ENCODE measurements around the gene ADAMTS2.

The ADAMTS2 gene

DNA sequence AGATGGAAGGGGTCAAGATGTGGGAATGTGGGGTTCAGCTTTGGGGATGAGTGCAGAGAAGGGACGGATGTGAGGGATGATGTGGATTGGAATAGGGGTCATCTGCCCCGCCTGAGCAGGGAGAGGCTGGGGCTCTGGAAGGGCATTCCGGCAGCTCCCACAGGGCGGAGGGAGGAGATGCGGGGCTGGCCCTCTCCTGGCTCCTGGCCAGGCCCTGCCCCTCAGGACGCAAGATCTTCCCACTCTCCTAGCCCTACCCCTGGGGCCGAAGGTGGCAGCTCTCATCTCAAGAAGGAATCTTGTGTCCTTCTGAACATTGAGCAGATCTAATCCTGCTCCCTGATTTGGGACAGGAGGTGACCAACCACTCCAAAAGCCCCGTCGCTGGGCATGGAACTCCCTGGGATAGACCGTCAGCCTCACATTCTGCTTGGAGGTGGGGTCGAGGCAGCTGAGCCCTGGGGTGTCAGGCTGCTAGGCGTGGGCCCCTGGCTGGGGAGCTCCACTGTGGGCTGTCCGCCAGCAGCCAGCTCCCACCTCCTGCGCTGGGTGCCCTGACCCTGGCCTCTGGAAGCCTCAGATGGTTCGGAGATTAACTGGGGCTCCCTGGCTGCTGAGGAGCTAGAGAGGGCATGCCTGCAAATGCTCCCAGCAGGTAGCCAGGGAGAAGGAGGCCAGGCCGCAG, 159.9 kb downstream of the ADAMTS2 start:
- H3K27me3 Mint-ChIP-seq, result peaks cover 5% of the 10 kb centered on the region
- no peaks in the 10 kb centered on the region for H3K9me3 Mint-ChIP-seq (ENCODE audit: low read depth)
- H3K4me3 Mint-ChIP-seq, result no peak overlapping the region
- no peaks in the 10 kb centered on the region for H3K36me3 Mint-ChIP-seq
- peaks cover 19% of the 10 kb centered on the region for H3K4me1 Mint-ChIP-seq (ENCODE audit: low read depth)
- no peak overlapping the region for H3K27ac Mint-ChIP-seq

DNA sequence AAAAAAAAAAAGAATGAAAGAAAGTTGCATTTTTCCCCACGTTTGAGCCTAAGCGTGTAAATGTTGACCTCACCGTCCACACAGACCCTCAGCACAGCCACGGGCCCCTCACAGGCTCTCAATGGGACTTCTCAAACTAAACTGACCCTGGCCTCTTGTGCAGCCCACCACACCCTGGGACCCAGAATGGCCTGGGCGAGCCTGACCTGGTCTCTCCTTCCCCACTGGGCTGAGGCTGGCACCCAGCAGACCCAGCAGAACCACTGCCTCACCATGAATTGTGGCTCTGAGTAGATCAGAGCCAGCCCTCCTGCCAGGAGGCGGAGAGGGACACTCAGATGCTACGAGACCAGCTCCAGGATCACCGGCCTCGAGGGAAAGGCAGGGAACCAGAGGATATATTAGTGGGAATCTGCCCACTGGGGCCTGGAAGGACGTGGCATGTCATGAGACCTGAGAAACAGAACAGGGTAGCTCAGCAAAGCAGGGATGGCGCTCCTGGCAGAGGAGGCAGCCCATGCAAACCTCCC, 160.7 kb downstream of the ADAMTS2 start:
- H3K4me1 Mint-ChIP-seq (ENCODE audit: low read depth), result peaks cover 19% of the 10 kb centered on the region
- H3K4me3 Mint-ChIP-seq, result no peak overlapping the region
- no peaks in the 10 kb centered on the region for H3K36me3 Mint-ChIP-seq
- peaks cover 5% of the 10 kb centered on the region for H3K27me3 Mint-ChIP-seq
- H3K9me3 Mint-ChIP-seq (ENCODE audit: low read depth), result no peaks in the 10 kb centered on the region
- no peak overlapping the region for H3K27ac Mint-ChIP-seq

DNA sequence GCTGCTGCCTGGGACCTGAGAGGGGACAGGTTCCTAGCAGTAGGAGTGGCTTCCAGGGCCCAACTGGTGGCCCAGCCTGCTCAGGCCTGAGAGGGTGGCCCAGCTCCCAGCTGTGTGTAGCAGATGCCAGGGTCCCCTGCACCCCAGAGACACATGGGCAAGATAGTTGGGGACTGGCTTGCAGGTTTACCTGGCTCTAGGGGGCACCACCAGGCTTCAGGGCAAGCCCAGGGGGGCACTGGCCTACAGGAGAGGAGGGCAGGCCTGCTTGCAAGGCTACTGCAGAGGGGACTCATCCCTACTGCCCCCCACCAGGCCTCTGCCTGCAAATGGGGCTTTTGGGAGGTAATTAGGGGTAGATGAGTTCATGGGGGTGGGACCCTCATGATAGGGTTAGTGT, 161.8 kb downstream of the ADAMTS2 start:
- no peak overlapping the region for H3K4me3 Mint-ChIP-seq
- H3K36me3 Mint-ChIP-seq, result no peaks in the 10 kb centered on the region
- peaks cover 19% of the 10 kb centered on the region for H3K4me1 Mint-ChIP-seq (ENCODE audit: low read depth)
- no peaks in the 10 kb centered on the region for H3K9me3 Mint-ChIP-seq (ENCODE audit: low read depth)
- peaks cover 6% of the 10 kb centered on the region for H3K27me3 Mint-ChIP-seq
- H3K27ac Mint-ChIP-seq, result no peak overlapping the region

DNA sequence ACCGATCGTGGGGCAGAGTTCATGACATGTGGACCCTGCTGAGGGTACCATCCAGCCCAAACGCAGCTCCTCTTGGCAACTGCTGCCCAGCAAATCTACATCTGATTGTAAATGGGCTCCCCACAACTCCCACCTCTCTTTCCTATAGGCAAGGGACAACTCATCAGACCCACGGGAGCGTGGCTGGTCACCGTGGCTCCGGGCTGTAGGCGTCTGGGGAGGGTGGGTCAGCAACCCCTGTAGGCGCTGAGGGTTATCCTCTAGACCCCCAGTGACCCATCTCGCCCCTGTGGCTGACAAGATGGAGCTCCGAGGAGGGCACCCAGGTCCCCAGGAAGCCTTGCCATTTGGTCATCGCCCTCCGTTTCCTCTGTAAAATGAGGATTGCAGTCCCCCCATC, 162.7 kb downstream of the ADAMTS2 start:
- H3K4me1 Mint-ChIP-seq (ENCODE audit: low read depth), result peaks cover 19% of the 10 kb centered on the region
- no peaks in the 10 kb centered on the region for H3K36me3 Mint-ChIP-seq
- H3K4me3 Mint-ChIP-seq, result no peak overlapping the region
- no peak overlapping the region for H3K27ac Mint-ChIP-seq
- no peaks in the 10 kb centered on the region for H3K9me3 Mint-ChIP-seq (ENCODE audit: low read depth)
- peaks cover 8% of the 10 kb centered on the region for H3K27me3 Mint-ChIP-seq

DNA sequence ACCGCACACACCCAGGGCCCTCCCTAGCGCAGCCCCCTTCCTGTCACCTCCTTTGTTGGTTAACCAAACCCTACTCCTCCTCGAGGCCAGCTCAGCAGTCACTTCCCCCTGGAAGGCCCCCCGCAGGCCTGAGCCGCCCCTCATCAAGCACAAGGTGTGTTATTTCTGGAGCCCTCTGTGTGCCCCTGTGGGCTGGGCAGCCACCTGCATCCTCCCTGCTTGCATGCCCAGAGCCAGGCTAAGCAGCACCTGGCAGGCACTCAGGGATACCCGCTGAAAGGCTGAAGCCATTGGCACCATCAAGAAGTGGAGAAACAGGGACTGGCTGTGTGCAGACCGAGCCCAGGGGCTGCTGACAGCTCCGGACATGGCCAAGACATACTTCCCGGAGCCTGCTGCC, 163.3 kb downstream of the ADAMTS2 start:
- Mint-ChIP-seq H3K9me3 (ENCODE audit: low read depth) (no peaks in the 10 kb centered on the region), H3K4me3 (no peak overlapping the region), H3K27me3 (peaks cover 9% of the 10 kb centered on the region), H3K27ac (no peak overlapping the region), H3K36me3 (no peaks in the 10 kb centered on the region), H3K4me1 (ENCODE audit: low read depth) (peaks cover 19% of the 10 kb centered on the region)

DNA sequence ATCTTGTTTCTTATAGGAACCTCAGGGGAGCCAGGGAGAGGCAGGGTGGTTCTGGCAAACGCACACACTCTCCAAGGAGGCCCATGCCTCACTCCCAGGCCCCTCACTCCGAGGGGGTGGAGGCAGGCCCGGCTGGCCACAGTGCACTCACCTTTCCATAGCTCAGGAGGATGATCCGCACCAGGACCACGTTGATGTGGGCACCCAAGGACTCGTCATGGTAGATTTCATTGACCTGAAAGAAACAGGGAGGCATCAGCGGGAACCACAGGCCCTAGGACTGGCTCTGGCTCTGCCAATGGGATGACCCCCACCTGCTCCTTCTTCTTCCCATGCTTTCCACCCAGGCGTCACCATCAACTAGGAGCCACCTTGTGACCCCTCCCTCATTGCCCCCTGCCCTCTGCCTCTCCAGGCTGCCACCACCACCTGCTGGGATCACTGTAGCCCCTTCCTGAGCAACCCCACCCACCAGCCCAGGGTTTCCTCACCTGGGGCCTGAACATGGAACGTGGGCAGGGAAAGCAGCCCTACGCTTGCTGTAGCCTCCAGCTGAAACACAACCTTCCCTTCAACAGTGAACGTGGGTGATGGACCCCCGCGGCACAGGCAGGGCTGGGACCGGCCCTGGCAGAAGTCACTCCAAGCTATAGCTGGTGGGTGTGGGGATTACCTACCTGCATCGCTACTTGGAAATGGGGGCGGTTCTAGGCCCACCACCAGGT, 164.2 kb downstream of the ADAMTS2 start:
- peaks cover 11% of the 10 kb centered on the region for H3K27me3 Mint-ChIP-seq
- H3K9me3 Mint-ChIP-seq (ENCODE audit: low read depth), result no peaks in the 10 kb centered on the region
- no peak overlapping the region for H3K4me3 Mint-ChIP-seq
- no peak overlapping the region for H3K27ac Mint-ChIP-seq
- H3K4me1 Mint-ChIP-seq (ENCODE audit: low read depth), result peaks cover 19% of the 10 kb centered on the region
- H3K36me3 Mint-ChIP-seq, result no peaks in the 10 kb centered on the region

DNA sequence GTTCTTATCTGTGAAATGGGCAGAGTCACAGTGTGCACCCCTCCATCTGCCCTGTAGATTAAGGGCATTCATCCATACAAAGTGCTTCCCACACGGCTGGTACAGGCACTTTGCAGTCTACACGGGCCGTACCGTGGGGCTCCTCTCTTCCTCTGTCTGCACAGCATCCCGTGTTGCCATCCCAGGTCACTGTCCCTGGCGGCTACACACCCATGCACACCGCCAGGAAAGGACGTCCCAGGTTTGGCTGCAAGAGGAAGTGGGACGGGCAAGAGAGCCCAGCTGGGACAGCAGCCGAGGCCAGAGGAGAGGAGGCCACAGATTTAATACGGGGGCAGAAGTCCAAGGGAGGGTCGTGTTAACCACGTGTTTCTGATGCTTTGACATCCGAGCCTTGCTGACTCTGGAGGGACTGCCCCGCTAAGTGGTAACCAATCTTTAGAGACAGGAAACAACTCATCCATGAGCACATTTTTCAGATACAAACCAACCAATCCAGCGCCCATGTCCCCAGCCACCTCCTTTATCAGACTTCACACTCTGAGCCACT, 165.1 kb downstream of the ADAMTS2 start:
- H3K36me3 Mint-ChIP-seq, result no peaks in the 10 kb centered on the region
- no peak overlapping the region for H3K27ac Mint-ChIP-seq
- H3K4me1 Mint-ChIP-seq (ENCODE audit: low read depth), result peaks cover 19% of the 10 kb centered on the region
- H3K9me3 Mint-ChIP-seq (ENCODE audit: low read depth), result no peaks in the 10 kb centered on the region
- H3K4me3 Mint-ChIP-seq, result no peak overlapping the region
- peaks cover 10% of the 10 kb centered on the region for H3K27me3 Mint-ChIP-seq

DNA sequence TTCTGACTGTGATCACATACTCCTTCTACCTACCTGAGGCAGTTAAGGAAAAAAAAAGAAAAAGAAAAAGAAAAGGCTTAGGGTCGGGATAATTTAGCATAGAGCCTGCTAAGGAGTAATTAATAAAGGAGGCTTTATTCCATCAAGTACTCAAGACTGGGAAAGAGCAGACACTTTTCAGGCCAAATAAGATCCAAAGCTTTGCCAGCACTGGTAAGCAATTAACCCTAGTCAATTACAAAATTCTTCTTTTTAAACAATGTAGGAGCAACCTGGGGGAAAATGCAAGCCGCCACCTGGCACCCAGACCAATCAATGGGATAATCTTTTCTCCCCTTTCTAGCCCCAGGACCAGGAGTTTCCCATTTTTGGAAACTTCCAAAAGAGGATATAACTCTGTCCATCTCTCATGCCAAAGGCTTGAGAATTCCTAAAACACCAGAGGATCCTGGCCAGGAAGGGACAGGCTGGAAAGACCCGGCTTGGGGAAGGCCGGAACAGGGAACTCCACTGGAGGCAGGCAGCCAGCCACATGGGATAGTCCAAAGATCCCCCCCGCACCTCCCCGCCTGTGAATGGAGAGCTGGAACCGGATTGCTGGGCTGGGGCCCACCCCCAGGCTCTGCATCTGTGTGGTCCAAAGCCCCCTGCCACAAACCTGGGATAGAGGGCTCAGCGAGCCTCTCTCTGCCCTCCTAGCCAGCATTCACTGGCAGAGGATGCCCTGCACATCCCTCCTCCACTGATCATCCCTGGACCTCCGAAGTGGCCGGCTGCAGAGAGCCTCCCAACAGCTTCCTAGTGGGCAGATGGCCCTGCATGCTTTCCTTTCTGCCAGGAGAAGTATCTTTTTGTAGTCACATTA, 167.3 kb downstream of the ADAMTS2 start:
- peaks cover 14% of the 10 kb centered on the region for H3K4me1 Mint-ChIP-seq (ENCODE audit: low read depth)
- no peaks in the 10 kb centered on the region for H3K36me3 Mint-ChIP-seq
- no peaks in the 10 kb centered on the region for H3K9me3 Mint-ChIP-seq (ENCODE audit: low read depth)
- no peak overlapping the region for H3K27ac Mint-ChIP-seq
- peaks cover 6% of the 10 kb centered on the region for H3K27me3 Mint-ChIP-seq
- H3K4me3 Mint-ChIP-seq, result no peak overlapping the region

DNA sequence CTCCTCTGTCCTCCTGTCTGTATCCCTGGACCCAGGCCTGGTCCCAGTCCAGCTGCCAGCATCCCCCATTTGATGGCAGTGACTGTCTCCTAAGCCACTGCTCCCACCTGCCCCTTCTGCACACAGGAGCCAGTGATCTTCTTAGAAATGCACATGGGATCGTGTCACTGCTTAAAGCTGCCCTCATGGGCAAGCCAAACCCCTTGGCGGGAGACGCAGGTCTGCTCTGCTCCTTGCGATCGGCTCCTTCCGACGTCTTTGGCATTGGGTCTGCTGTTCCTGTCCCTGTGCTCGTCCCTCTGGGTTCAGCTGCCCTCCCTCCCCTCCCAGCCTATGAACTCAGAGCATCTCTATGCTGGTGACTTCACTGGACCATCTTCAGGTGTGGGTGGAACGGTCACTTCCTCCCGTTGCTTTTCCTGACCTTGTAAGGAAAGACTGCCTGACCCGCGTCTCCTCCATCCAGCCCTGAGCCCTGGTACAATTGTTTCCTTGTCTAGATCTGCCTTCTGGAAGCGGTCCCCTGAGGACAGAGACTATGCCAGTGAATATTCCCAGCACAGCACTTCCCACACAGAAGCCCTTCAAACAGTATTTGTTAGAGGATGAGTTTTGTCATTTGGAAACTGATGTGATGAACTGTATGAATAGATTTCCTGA, 168.6 kb downstream of the ADAMTS2 start:
- no peaks in the 10 kb centered on the region for H3K9me3 Mint-ChIP-seq (ENCODE audit: low read depth)
- no peaks in the 10 kb centered on the region for H3K36me3 Mint-ChIP-seq
- H3K27ac Mint-ChIP-seq, result no peak overlapping the region
- H3K27me3 Mint-ChIP-seq, result peaks cover 6% of the 10 kb centered on the region
- H3K4me1 Mint-ChIP-seq (ENCODE audit: low read depth), result peaks cover 4% of the 10 kb centered on the region
- H3K4me3 Mint-ChIP-seq, result no peak overlapping the region

DNA sequence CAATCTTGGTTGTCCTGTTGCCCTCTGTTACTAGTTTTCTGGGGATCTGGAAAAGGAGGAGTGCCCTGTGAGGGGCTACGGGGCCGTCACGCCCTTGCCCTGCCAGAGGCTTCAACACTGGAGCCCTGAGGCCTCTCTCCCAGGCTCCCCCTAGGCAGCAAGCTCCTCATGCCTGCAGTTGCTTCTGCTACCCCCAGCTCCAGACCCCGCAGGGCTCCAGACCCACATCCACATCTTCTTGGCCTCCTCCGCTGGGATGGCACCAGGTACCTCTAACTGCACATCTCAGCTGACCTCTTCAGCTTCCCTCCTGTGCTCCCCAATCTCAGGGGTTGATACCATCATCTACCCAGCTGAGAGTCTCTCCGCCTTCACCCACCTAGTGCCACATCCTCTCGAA, 169.1 kb downstream of the ADAMTS2 start:
- no peaks in the 10 kb centered on the region for H3K36me3 Mint-ChIP-seq
- no peak overlapping the region for H3K27ac Mint-ChIP-seq
- no peaks in the 10 kb centered on the region for H3K9me3 Mint-ChIP-seq (ENCODE audit: low read depth)
- peaks cover 6% of the 10 kb centered on the region for H3K27me3 Mint-ChIP-seq
- no peaks in the 10 kb centered on the region for H3K4me1 Mint-ChIP-seq (ENCODE audit: low read depth)
- H3K4me3 Mint-ChIP-seq, result no peak overlapping the region

DNA sequence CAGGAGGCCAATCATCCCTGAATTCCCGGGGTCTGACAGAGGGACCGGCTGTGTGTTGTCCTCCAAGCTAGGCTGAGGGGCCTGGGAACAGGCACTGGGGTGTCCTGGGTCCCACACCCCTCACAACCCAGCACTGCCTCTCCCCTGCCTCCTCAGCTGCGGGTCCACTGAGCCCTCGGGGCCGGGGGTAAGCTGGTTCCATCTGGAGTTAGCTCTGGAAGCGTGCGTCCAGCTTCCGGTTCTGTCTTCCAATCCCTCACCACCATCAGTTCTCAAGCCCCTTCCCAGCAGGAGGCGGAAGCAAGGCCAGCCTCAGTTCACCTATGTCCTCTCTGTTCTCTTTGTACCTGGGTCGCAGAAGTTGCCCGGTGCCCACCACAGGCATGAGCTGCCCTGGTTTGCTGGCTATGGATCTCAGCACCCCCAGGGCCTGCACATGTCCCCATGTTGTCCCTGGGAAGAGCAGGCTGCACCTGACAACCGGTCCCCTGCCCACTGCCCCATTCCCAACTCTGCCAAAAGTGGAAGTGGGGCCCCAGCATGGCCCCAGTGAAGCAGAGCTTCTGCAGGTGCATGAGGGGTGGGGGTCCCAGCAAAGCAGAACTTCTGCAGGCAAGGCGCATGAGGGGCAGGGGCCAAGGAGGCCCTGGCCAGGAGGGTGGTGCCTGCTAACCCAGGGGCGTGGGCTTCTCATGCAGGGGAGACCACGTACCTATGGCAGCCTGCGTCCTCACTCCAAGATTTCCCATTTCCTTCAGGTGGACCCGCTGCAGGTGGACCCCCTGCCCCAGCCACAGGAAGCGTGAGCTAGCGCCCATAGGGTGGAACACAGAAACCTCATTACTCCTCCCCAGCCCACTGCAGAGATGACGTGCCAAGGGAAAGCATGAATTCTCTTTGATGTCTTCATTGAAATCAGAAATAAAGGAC, 173.2 kb downstream of the ADAMTS2 start:
- Mint-ChIP-seq H3K9me3 (ENCODE audit: low read depth) (no peaks in the 10 kb centered on the region), H3K4me3 (no peak overlapping the region), H3K36me3 (no peaks in the 10 kb centered on the region), H3K27me3 (peaks cover 6% of the 10 kb centered on the region), H3K4me1 (ENCODE audit: low read depth) (peaks cover 5% of the 10 kb centered on the region), H3K27ac (no peak overlapping the region)

DNA sequence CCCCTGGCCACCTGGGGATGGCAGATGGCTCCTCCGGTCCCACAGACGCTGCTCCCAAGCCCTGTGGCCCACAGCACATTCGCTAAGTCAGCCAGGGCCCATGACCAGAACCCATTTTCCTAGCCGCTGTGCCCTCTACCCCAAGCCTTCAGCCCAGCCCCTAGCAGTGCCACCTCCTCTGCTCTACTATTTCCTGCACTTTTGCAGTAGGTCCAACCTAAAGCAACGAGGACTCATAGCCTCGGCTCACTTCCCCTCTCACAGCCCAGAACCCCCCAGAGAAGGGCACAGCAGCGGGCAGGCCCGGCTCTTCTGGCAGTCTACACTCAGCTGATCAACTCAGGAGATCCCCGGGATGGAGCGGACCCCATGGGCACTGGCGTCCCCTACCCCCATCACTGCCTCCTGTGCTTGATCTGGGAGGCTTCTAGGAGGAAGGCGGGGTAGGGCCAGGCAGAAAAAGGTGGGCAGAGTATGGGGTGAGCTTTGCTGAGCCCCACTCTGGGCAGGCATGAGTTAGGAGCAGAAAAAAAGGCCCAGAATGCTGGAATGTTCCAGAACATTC, 173.9 kb downstream of the ADAMTS2 start:
- Mint-ChIP-seq H3K36me3 (no peaks in the 10 kb centered on the region), H3K9me3 (ENCODE audit: low read depth) (no peaks in the 10 kb centered on the region), H3K27ac (no peak overlapping the region), H3K4me3 (no peak overlapping the region), H3K27me3 (peaks cover 4% of the 10 kb centered on the region), H3K4me1 (ENCODE audit: low read depth) (peaks cover 5% of the 10 kb centered on the region)

DNA sequence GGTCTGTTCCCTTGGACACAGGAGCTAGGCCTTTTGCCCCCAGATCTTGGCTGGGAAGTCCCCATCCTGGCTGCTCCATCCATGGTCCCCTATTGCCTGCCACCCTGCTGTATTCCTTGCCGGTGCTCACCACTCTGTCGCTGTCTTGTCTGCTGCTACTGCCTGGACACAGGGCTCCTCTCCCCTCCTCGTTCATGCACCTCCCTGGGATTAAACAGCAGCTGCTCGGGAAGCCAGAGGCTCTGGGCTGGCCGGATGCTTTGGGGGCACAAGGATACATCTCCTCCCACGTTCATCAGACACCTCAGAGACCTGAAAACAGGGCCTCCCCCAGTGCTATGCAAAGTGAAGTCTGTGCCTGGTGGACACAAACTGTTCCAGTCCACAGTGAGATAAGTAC, 174.7 kb downstream of the ADAMTS2 start:
- H3K27me3 Mint-ChIP-seq, result peaks cover 4% of the 10 kb centered on the region
- H3K27ac Mint-ChIP-seq, result no peak overlapping the region
- no peak overlapping the region for H3K4me3 Mint-ChIP-seq
- peaks cover 5% of the 10 kb centered on the region for H3K4me1 Mint-ChIP-seq (ENCODE audit: low read depth)
- no peaks in the 10 kb centered on the region for H3K9me3 Mint-ChIP-seq (ENCODE audit: low read depth)
- H3K36me3 Mint-ChIP-seq, result no peaks in the 10 kb centered on the region
